Activated T-helper 1 cell treated with anti-CD3 and anti-CD28 coated beads, Interleukin-12 subunit alpha, Interleukin-12 subunit beta, Interleukin-2, Interleukin-4 antibody, amounts not matched to agents 30 ng/mL and 10 ng/mL and 1 ng/mL, durations not matched to agents 14 hours and 24 hours and 36 hours (primary cell): Measurements from ENCODE around the gene ARHGAP10. TPM values are rescaled to one million over a fixed set of nuclear protein-coding genes. Genes with fewer than 3 reads are reported as not detected.

Experiments
- DNase-seq: peaks from one replicate; pipeline ENCODE4 v3.0.0; 2021; ENCODE audit warnings: low spot score
- H3K27ac Mint-ChIP-seq: one replicate; pipeline ENCODE4 v1.8.0; 2021; ENCODE audit warnings: mild to moderate bottlenecking, mixed read lengths
- H3K27me3 Mint-ChIP-seq: one replicate; pipeline ENCODE4 v1.8.0; 2022; ENCODE audit warnings: mild to moderate bottlenecking, moderate library complexity, mixed read lengths; ENCODE audit not compliant: insufficient read depth
- H3K36me3 Mint-ChIP-seq: one replicate; pipeline ENCODE4 v1.8.0; 2021; ENCODE audit warnings: low read depth, mixed read lengths
- H3K4me1 Mint-ChIP-seq: one replicate; pipeline ENCODE4 v1.8.0; 2021; ENCODE audit warnings: low read depth, mixed read lengths
- H3K4me3 Mint-ChIP-seq: one replicate; pipeline ENCODE4 v1.8.0; 2021; ENCODE audit warnings: mild to moderate bottlenecking, moderate library complexity, mixed read lengths
- H3K9me3 Mint-ChIP-seq: one replicate; pipeline ENCODE4 v1.8.0; 2021; ENCODE audit warnings: mixed read lengths
- intact Hi-C: fragments of 100-400 bp; cut with micrococcal nuclease; formaldehyde crosslinking; loops from one replicate; pipeline ENCODE4 v1.15.1; 2024
- total RNA-seq: library from RNA; stranded (reverse); gene quantifications from 2 replicates; pipeline ENCODE4 v1.2.3, GENCODE V29; 2022

ARHGAP10 gene
- total RNA-seq, 1 donor from 2014 or later = 7.4 TPM

DNA sequence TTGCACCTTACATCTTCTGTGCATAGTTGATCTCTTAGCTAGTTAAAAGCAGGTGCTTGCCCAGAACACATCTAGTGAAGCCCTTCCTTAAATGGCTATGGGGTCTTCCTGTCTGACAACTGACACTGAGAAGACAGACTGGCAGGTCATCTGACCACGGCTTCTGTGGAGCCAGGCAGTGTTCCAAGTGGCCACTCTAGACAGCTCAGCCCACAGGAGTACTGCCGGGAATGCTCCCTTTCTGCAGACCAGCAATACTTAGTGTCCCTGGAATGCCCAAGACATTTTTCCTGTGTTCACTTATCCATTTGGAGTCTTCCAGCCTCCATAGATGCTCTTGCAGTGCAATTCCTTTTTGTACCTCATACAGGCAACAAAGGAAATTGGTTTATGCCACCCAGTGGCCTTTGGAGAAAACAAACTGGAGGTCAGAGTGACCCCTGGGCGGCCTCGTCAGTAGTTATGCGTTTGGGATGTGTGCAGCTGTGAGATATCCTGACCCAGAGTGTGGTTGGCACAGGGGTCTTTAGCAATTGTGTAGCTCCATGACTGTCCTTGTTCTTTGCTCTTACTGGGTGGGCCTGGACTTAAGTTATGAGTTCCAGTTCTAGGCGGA, 335.5 kb downstream of the ARHGAP10 start:
- intact Hi-C loops = no loop called here
- no peaks in the 10 kb centered on the region for H3K4me1 Mint-ChIP-seq
- no peak for DNase-seq
- no peak overlapping the region for H3K27ac Mint-ChIP-seq
- no peaks in the 10 kb centered on the region for H3K9me3 Mint-ChIP-seq
- H3K27me3 Mint-ChIP-seq = no peaks in the 10 kb centered on the region
- no peak overlapping the region for H3K4me3 Mint-ChIP-seq
- H3K36me3 Mint-ChIP-seq = peaks cover 2% of the 10 kb centered on the region

GRCh38 chr4:148068065-148068911, 336.4 kb downstream of the ARHGAP10 start:
- no peaks in the 10 kb centered on the region for H3K4me1 Mint-ChIP-seq
- no peak overlapping the region for H3K4me3 Mint-ChIP-seq
- intact Hi-C loops = no loop called here
- no peaks in the 10 kb centered on the region for H3K27me3 Mint-ChIP-seq
- H3K27ac Mint-ChIP-seq = no peak overlapping the region
- no peaks in the 10 kb centered on the region for H3K9me3 Mint-ChIP-seq
- H3K36me3 Mint-ChIP-seq = peaks cover 5% of the 10 kb centered on the region
- DNase-seq = no peak

GRCh38 chr4:148069086-148069894, 337.4 kb downstream of the ARHGAP10 start:
- intact Hi-C loops = no loop called here
- H3K9me3 Mint-ChIP-seq = peaks cover 6% of the 10 kb centered on the region

DNA sequence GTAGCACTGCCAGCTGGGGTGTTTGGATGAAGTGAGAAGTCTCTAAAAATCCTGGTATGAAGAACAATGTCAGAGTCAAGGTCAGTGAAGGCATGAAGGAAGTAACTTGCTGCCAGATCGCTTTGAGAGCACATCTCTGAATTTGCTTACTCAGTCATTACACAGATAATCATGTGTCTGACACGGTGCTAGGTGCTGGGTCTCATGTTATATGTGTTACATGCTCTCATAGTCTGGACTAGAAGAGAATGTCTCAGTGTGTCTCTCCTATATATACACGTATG, 337.9 kb downstream of the ARHGAP10 start:
- no peak for DNase-seq
- intact Hi-C loops = no loop called here
- Mint-ChIP-seq H3K4me3 (no peak overlapping the region), H3K9me3 (peaks cover 10% of the 10 kb centered on the region), H3K36me3 (peaks cover 10% of the 10 kb centered on the region), H3K27me3 (no peaks in the 10 kb centered on the region), H3K27ac (no peak overlapping the region), H3K4me1 (no peaks in the 10 kb centered on the region)

More at GRCh38 chr4:148069086-148069894, 337.4 kb downstream of the ARHGAP10 start:
- no peak overlapping the region for H3K27ac Mint-ChIP-seq
- H3K4me1 Mint-ChIP-seq = no peaks in the 10 kb centered on the region
- no peak overlapping the region for H3K4me3 Mint-ChIP-seq
- DNase-seq = no peak
- H3K27me3 Mint-ChIP-seq = no peaks in the 10 kb centered on the region
- peaks cover 8% of the 10 kb centered on the region for H3K36me3 Mint-ChIP-seq

DNA sequence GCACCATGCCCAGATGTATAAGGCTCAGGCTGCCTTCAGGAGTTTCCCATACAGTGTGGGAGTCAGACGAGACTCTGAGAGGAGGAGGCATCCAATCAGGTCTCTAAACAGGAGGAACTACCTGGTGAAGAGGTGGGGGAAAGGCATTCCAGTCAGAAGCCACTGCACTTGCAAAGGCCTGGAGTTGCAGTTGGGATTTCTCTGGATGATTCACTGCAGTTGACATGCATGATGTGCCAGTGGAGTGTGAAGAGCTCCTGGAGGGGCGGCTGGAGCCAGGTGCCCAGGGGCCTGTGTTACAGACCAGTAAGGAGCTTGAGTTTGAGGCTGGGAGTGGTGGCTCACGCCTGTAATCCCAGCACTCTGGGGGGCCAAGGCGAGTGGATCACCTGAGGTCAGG, 339.1 kb downstream of the ARHGAP10 start:
- H3K9me3 Mint-ChIP-seq = peaks cover 21% of the 10 kb centered on the region
- no peak overlapping the region for H3K4me3 Mint-ChIP-seq
- H3K27me3 Mint-ChIP-seq = no peaks in the 10 kb centered on the region
- H3K4me1 Mint-ChIP-seq = no peaks in the 10 kb centered on the region
- peaks cover 13% of the 10 kb centered on the region for H3K36me3 Mint-ChIP-seq
- no peak overlapping the region for H3K27ac Mint-ChIP-seq
- no peak for DNase-seq
- intact Hi-C loops = no loop called here

DNA sequence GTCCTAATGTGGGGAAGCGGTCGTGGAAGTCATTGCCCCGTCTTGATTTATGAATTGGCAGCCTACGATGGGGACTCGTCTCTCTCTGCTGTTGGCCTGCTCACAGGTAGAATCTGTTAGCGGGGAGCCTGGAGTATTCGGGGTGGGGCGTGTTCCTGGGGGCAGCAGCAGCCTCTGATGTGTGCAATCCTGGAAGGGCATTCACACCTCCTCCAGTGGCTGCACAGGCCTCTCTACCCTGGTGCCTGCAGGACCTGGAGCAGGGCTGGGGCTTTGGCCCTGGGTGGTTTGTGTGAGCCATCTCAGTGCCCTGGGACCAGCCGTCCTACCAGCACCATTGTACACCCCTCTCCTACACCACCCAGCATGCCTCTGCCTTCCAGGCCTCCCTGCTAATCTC, 340.9 kb downstream of the ARHGAP10 start:
- Mint-ChIP-seq H3K4me3 (no peak overlapping the region), H3K36me3 (peaks cover 19% of the 10 kb centered on the region), H3K4me1 (no peaks in the 10 kb centered on the region), H3K9me3 (peaks cover 28% of the 10 kb centered on the region), H3K27me3 (no peaks in the 10 kb centered on the region), H3K27ac (no peak overlapping the region)
- DNase-seq = no peak
- intact Hi-C loops = no loop called here

GRCh38 chr4:148073349-148073748, 341.5 kb downstream of the ARHGAP10 start:
- Mint-ChIP-seq H3K36me3 (peaks cover 19% of the 10 kb centered on the region), H3K27ac (no peak overlapping the region), H3K27me3 (no peaks in the 10 kb centered on the region), H3K4me3 (no peak overlapping the region), H3K4me1 (no peaks in the 10 kb centered on the region), H3K9me3 (peaks cover 28% of the 10 kb centered on the region)
- DNase-seq = no peak
- intact Hi-C loops = no loop called here

DNA sequence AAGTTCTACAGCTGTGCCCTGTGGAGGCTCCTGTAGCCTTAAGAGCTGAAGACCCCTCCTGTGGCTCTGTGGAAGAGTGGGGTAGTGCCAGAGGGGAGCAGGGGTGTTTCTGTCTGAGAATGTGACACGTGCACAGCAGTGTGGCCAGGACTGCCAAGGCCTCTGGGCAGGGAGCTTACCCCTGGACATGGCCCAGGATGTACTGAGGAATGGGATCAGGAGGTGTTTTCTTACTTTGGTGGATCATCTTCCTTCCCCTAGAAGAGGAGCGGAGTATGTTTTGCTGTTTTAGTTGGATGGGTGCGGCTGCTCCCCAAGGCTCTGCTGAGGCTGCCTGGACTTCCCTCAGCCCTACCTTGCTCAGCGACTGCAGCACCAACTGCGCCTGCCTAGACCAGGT, 342.6 kb downstream of the ARHGAP10 start:
- Mint-ChIP-seq H3K4me1 (no peaks in the 10 kb centered on the region), H3K27ac (no peak overlapping the region), H3K27me3 (no peaks in the 10 kb centered on the region), H3K4me3 (no peak overlapping the region), H3K36me3 (peaks cover 19% of the 10 kb centered on the region), H3K9me3 (peaks cover 28% of the 10 kb centered on the region)
- DNase-seq = no peak
- intact Hi-C loops = no loop called here

- Mint-ChIP-seq H3K27ac (no peak overlapping the region), H3K27me3 (no peaks in the 10 kb centered on the region), H3K4me1 (no peaks in the 10 kb centered on the region), H3K9me3 (peaks cover 28% of the 10 kb centered on the region), H3K36me3 (peaks cover 19% of the 10 kb centered on the region), H3K4me3 (no peak overlapping the region)
- intact Hi-C loops = no loop called here
- DNase-seq = no peak
These were observed 343.6 kb downstream of the ARHGAP10 start for GRCh38 chr4:148075438-148075837.

DNA sequence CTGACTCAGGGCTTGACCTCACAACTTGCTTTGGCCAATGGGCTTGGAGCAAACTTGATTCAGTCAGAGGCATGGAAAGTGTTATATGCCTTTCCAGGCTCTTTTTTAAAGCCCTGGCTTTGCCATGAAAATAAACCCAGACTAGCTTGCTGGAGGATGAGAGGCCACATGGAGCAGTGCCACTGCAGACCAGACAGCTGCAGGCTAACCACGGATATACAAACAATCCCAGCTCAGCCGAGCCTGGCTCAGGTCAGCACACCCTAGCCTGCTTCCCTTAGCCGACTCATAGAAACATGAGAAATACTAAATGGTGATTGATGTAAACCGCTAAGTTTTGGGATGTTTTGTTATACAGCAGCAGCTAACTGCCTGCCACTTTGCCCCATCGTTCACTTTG, 345.1 kb downstream of the ARHGAP10 start:
- Mint-ChIP-seq H3K27ac (no peak overlapping the region), H3K4me1 (no peaks in the 10 kb centered on the region), H3K4me3 (no peak overlapping the region), H3K36me3 (peaks cover 19% of the 10 kb centered on the region), H3K9me3 (peaks cover 28% of the 10 kb centered on the region), H3K27me3 (no peaks in the 10 kb centered on the region)
- no peak for DNase-seq
- intact Hi-C loops = no loop called here

- Mint-ChIP-seq H3K27me3 (no peaks in the 10 kb centered on the region), H3K4me3 (no peak overlapping the region), H3K4me1 (no peaks in the 10 kb centered on the region), H3K27ac (no peak overlapping the region), H3K36me3 (peaks cover 19% of the 10 kb centered on the region), H3K9me3 (peaks cover 28% of the 10 kb centered on the region)
- DNase-seq = no peak
- intact Hi-C loops = no loop called here
These were observed 345.7 kb downstream of the ARHGAP10 start for GRCh38 chr4:148077581-148077980.

- Mint-ChIP-seq H3K9me3 (peaks cover 28% of the 10 kb centered on the region), H3K27me3 (no peaks in the 10 kb centered on the region), H3K27ac (no peak overlapping the region), H3K4me1 (no peaks in the 10 kb centered on the region), H3K36me3 (peaks cover 19% of the 10 kb centered on the region), H3K4me3 (no peak overlapping the region)
- DNase-seq = no peak
- intact Hi-C loops = no loop called here
These were observed 346.2 kb downstream of the ARHGAP10 start for GRCh38 chr4:148078061-148078460.

DNA sequence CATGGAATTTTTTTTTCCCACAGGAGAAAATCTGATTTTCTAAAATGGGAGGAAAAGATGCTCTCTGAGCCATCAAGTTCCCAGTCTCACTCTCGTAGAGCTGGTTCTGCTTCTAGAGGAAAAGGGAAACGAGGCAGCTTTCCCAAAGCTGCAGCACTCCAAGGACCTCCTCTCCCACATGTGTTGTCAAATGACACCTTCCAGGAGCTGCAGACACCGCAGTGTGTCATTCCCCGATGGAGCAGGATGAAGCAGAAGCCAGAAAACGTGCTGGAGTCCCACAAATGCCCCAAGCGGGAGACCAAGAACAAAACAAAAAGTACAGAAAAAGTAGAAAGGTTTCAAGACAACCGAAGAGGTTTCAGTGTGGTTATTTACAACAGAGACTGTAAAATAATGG, 348.1 kb downstream of the ARHGAP10 start:
- no peak for DNase-seq
- intact Hi-C loops = no loop called here
- H3K27me3 Mint-ChIP-seq = peaks cover under 1% of the 10 kb centered on the region
- H3K27ac Mint-ChIP-seq = no peak overlapping the region
- H3K4me1 Mint-ChIP-seq = no peaks in the 10 kb centered on the region
- peaks cover 10% of the 10 kb centered on the region for H3K36me3 Mint-ChIP-seq
- H3K9me3 Mint-ChIP-seq = peaks cover 18% of the 10 kb centered on the region
- H3K4me3 Mint-ChIP-seq = no peak overlapping the region
